Activated naive CD4-positive, alpha-beta T cell treated with anti-CD3 and anti-CD28 coated beads, Interleukin-2, amount 50 U/mL, for 72 hours (primary cell): Measurements from ENCODE around the gene WHAMM. TPM values are rescaled to one million over a fixed set of nuclear protein-coding genes. Genes with fewer than 3 reads are reported as not detected.
"Not testable (repeated sequence)": the region's sequence is repeated elsewhere in the genome, so short reads cannot be mapped to it uniquely, and the experiment has no call there.

Experiments
- ATAC-seq, 2 donors: fragments of 150-1000 bp; cut with Tn5 transposase; 2 replicates each; pipeline ENCODE4 v1.10.0; 2021; ENCODE audit warnings: mild to moderate bottlenecking in 2 of 2, moderate library complexity in 2 of 2
- DNase-seq, 2 donors: peaks; one replicate each; pipeline ENCODE4 v3.0.0; 2021 to 2022; ENCODE audit warnings: low spot score in 2 of 2
- H3K27ac Mint-ChIP-seq, 2 donors: one replicate each; pipeline ENCODE4 v1.8.0; 2022; ENCODE audit warnings: mild to moderate bottlenecking in 2 of 2, mixed read lengths in 2 of 2
- H3K36me3 Mint-ChIP-seq, 2 donors: one replicate each; pipeline ENCODE4 v1.8.0; 2022; ENCODE audit warnings: mixed read lengths in 2 of 2
- H3K9me3 Mint-ChIP-seq, 2 donors: one replicate each; pipeline ENCODE4 v1.8.0; 2022; ENCODE audit warnings: mixed read lengths in 2 of 2
- total RNA-seq, 2 donors: library from RNA; stranded (reverse); gene quantifications; one replicate each; pipeline ENCODE4 v1.2.3, GENCODE V29; 2022

The WHAMM gene
- total RNA-seq, 2 donors from 2014 or later = 2.5 to 9.4 TPM

DNA sequence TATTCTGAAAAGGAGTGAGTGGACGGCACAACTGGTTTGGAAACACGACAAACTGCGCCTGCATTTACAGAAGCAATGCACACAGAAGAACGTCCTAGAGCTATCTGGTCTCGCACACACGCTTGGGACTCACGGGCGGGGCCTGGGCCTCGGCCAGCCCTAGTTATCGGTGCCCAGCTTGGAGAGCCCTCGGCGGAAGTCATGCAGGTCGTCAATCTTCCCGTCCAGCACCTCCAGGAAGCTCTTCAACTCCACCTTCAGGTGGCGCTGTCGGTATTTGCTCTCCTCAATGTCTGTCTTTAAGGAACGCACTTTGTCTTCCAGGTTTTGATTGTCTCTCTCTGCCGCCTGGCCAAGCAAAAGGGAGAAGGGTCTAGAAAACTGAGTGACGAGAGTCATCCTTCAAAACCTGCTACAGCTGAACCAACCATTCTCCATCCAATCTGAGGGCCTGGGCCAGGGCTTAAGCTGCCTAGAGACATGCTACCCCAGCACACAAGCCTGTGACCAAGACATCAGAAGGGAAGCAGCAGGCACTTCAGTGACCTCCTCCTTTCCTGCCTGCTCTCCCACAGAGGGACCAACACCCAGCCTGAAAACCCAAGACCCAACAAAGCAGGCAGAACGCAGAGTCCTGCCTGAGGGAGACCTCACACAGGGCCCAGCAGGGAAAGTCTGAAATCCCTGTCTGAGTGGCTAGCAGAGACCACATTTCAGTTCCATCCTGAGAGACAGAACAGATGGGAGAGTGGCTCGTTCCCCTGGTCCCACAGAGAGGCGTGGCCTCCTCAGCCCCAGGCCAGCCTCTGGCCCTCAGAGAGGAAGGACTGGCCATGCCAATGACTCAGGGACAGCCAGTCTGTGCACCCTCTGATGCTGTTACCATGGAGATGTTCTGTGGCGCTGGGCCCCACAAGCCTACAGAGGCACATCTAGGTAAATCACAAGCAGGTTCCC, 40.4 kb downstream of the WHAMM start:
- Mint-ChIP-seq H3K27ac (peak overlapping the region in 1 of 2 donors; percentile 44), H3K9me3 (no peaks in the 10 kb centered on the region), H3K36me3 (no peaks in the 10 kb centered on the region)
- DNase-seq (peak; percentile 56 to 68), ATAC-seq (peak; percentile 82 to 87)

DNA sequence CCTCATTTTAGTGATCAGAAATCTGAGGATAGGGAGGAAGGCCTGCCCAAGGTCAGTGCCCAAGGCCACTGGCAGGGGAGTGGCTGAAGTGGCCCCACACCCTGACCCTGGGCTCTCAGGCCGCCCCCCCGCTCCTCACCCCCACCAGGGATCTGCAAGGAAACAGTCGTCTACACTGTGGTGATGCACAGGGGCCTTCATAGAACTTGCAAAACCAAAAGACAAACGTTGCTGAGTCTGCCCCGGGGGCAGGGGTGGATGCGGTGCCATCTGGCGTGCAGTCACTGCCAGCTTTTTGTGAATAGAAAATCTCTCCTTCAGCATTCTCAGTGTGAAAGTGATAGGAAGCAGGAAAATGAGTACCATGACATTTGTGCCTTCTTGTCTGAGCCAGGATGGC, 41.3 kb downstream of the WHAMM start:
- ATAC-seq = no peak
- Mint-ChIP-seq H3K9me3 (no peaks in the 10 kb centered on the region), H3K36me3 (no peaks in the 10 kb centered on the region), H3K27ac (no peak overlapping the region)
- DNase-seq = peak in 1 of 2 donors; percentile 14

DNA sequence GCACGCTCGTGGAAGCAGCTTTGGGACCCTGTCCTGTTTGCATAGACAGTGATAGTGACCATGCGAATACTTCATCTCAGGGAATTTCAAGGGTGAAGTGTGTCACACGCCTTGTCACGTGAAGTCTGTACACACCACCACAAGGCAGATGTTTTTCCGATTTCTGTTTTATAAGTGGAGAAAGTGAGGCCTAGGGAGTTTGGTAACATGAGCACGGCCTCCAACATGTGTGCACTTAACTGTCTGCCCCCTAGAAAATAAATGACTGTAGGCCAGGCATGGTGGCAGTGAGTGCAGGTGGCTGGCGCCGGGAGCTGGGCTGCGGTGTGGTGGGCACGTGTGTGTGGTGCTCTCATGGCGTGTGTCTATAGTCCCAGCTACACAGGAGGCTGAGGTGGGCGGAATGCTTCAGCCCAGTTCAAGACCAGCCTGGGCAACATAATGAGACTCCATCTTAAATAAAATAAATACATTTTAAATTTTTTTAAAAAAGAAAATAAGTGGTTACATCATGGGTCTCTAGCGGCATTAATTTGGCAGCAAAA, 42.0 kb downstream of the WHAMM start:
- Mint-ChIP-seq H3K9me3 (no peaks in the 10 kb centered on the region), H3K27ac (no peak overlapping the region), H3K36me3 (no peaks in the 10 kb centered on the region)
- DNase-seq (peak in 1 of 2 donors; percentile 39), ATAC-seq (no peak)

DNA sequence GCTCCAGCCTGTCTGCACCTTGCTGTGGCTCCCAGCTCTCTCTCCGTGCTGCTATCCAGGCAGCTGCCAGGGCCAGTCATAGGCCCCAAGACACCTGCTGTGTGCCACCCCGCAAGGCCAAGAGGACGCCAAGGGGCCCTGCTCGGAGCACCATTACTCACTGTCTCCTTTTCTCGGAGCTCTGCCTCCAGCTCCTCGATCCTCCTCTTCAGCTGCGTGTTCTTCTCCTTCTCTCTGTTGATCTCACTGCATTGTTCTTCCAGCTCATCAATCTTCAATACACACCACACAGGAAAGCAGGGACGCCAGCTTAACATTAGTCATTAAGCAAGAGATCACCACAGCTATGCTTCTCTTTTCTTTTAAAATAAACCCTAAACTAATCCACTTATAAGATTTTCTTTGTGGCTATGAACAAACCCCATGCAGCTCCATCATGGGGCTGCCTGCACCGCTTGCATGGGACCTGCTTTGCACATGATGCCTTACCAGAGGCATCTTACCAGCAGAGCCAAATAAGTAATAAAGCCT, 42.6 kb downstream of the WHAMM start:
- ATAC-seq (no peak), DNase-seq (peak in 1 of 2 donors; percentile 6)
- Mint-ChIP-seq H3K36me3 (no peaks in the 10 kb centered on the region), H3K9me3 (no peaks in the 10 kb centered on the region), H3K27ac (no peak overlapping the region)

DNA sequence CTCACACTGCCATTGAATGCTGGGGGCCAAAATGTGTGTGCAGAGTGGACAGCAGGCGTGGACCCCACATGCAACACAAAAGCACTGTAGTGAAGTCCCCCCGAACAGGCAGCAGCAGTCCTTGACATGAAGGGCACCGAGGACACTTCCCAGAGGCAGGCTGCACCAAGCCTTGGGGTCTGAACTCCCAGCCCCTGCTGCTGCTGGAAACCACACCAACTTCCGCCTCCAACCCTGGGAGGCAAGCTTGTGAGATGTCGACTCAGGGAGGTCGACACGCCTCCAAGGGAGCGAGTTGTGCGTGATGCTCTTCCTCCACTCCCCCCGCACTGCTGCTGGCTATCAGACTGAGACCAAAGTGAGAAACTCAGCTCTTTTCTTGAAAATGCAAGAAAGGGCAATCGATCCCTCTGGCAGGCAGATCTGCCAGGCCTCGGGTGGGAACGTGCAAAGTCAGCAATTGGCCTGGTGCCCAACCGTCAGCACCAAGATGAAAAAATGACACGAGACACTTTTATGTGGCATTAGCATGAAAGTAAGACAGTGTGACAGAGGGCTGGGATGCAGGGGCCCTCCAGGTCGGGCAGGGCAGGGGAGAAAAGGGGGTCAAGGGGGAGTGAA, 43.6 kb downstream of the WHAMM start:
- ATAC-seq (no peak), DNase-seq (peak in 1 of 2 donors; percentile 49)
- H3K9me3 Mint-ChIP-seq = no peaks in the 10 kb centered on the region
- no peak overlapping the region for H3K27ac Mint-ChIP-seq
- H3K36me3 Mint-ChIP-seq = no peaks in the 10 kb centered on the region

DNA sequence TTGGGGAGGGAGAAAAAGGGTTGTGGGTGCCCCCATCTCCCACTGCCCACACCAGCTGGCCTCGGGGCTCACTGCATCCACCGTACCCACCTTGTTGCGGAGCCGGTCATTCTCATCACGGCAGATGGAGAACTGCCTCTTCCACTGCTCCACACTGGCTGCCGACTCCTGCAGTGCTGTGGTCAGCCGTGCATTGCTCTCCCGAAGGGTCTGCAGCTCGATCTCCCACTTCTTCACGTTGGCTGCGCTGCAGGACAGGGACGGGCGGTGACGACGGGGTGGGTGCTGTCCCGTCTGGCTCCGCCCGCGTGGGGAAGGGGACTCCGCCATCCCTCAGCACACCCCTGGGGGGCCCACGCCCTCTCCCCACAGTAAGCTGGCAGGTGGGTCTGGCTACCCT, 45.1 kb downstream of the WHAMM start:
- DNase-seq (peak in 1 of 2 donors; percentile 39), ATAC-seq (no peak)
- H3K36me3 Mint-ChIP-seq = no peaks in the 10 kb centered on the region
- no peaks in the 10 kb centered on the region for H3K9me3 Mint-ChIP-seq
- no peak overlapping the region for H3K27ac Mint-ChIP-seq

DNA sequence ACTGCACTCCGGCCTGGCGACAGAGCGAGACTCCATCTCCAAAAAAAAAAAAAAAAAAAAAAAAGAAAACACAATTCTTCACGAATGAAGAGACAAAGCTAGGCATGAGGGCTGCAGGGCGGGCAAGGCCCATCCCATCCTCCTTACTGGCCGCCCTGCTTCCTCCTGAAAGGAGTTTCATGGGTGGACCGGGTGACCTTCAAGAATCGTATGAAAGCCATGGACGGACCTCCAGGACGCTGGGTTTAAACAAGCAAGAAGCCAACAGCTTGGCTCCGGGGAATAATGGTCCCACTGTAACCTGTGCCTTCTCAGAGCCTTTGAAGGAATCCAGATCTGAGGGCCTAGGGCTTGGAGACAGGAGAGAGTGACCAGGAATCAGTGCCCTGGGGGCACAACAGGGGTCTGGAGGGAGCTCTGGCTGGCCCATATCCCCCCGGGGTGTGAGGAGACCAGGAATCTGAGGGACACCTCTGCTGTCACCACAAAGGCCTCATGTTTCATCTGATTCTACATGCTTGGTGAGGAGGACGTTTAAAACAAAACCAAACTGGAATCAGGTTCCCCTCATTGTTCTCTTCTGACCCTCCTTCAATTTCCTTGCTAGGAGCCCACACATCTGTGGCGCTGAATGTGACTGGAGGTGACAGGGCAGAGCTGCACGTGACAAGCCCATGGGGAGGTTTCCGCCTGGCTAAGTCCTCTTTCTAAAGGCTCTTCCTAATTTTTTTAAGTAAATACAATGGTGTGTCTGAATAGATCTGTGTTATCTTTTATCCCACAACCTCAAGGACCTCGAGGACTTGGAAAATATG, 46.1 kb downstream of the WHAMM start:
- peak in 1 of 2 donors; percentile 35 for DNase-seq
- H3K27ac Mint-ChIP-seq = peak overlapping the region in 1 of 2 donors; percentile 35
- H3K36me3 Mint-ChIP-seq = no peaks in the 10 kb centered on the region
- H3K9me3 Mint-ChIP-seq = no peaks in the 10 kb centered on the region
- ATAC-seq = no peak

DNA sequence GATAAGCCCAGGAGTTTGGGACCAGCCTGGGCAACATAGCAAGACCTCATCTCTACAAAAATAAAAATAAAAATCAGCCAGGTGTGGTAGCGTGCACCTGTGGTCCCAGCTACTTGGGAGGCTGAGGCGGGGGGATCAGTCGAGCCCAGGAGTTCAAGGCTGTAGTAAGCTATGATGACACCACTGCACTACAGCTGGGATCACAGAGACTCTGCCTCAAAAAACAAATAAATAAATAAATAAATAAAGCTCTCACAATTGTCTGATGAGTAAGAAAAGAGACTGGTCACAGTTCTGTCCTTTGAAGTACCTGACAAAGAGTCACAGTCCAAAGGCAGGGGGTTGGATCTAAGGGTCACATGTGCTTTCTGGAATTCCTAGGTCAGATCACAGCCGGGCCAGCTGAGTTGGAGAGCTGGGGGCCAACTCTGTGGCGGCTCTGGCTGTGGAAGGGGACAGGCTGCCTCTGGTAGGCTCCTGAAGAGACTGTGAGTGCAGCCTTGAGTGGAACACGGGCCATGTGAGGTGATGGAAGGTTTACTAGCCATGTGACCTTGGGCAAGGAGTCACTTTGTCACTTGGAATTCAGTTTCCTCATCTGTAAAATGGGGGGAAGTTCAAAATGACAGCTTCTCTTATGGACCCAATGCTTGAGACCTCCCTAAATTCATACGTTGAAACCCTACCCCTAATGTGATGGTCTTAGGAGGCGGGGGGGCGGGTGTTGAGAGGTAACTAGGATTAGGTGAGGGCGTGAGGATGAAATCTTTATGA, 47.2 kb downstream of the WHAMM start:
- DNase-seq (peak in 1 of 2 donors; percentile 16), ATAC-seq (no peak)
- Mint-ChIP-seq H3K36me3 (no peaks in the 10 kb centered on the region), H3K9me3 (no peaks in the 10 kb centered on the region), H3K27ac (peak overlapping the region in 1 of 2 donors; percentile 35)

DNA sequence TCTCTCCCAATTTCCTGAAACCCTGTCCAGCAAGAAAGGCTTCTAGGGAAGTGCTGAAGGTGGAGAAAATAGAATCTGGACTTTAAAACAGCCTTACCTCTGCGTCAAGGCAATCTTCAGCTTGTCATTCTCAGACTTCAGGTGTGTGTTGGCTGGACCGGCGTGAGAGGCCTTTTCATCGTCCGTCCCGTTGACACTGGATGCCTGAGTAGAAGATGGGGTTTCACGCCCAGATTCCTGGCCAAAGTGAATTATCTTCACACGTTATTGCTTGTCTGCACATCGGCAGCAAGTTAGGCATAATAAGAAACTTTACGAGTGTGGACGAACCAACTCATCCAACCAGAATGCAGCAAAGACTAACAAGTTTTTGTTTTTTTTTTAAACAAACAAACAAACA, 49.5 kb downstream of the WHAMM start:
- ATAC-seq = no peak
- Mint-ChIP-seq H3K36me3 (no peaks in the 10 kb centered on the region), H3K27ac (no peak overlapping the region), H3K9me3 (no peaks in the 10 kb centered on the region)
- peak in 1 of 2 donors; percentile 16 for DNase-seq

DNA sequence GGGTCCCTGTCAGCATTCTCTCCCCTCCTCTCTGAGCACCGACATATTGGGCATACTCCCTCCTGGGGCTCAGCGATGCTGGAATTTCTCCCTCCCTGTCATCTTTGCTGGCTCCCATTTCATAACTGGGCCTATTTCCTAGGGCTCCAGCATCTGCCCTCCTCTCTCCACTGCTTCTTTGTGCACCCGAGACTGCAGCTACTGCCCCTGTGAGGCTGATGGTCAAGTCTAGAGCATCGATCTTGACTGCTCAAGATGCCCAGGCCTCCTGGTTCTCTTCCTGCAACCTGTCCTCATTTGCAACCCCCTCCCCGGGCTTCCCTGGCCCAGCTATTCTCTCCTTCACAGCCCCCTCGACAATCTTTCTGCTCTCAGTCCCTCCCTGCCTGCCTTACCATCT, 53.5 kb downstream of the WHAMM start:
- no peaks in the 10 kb centered on the region for H3K36me3 Mint-ChIP-seq
- DNase-seq (no peak), ATAC-seq (no peak)
- no peak overlapping the region for H3K27ac Mint-ChIP-seq
- H3K9me3 Mint-ChIP-seq = no peaks in the 10 kb centered on the region

DNA sequence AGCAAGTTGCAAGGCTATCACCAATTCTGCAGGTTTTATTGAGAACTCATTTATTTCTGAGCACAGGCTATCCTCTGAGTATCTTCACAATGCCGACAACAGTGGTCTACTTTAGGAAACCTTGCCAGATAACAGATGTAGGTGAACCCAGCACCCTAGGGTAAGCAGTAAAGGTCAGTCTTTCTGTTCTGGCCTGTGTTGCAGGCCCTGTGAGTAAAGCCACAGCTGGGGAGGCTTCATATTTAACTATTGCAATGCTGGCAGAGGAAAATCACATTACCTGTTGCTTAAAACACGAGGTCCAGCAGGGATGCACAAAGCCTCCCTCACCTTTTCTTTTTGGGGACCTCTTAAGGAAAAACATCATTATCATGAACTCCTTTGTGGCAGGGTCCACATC, 55.5 kb downstream of the WHAMM start:
- Mint-ChIP-seq H3K9me3 (no peaks in the 10 kb centered on the region), H3K36me3 (no peaks in the 10 kb centered on the region), H3K27ac (no peak overlapping the region)
- no peak for DNase-seq
- ATAC-seq = no peak

DNA sequence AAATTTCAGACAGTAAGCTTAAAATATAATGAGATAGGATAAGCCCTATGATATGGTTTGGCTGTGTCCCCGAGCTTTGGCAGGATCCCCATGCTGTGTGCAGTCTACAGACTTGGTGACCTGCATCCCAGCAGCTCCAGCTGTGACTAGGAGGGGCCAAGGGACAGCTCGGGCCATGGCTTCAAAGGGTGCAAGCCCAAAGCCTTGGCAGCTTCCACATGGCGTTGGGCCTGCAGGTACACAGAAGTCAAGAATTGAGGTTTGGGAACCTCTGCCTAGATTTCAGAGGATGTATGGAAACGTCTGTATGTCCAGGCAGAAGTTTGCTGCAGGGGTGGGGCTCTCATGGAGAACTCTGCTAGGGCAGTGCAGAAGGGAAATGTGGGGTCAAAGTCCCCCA, 56.2 kb downstream of the WHAMM start:
- H3K36me3 Mint-ChIP-seq, ATAC-seq, H3K9me3 Mint-ChIP-seq: not testable (repeated sequence)

DNA sequence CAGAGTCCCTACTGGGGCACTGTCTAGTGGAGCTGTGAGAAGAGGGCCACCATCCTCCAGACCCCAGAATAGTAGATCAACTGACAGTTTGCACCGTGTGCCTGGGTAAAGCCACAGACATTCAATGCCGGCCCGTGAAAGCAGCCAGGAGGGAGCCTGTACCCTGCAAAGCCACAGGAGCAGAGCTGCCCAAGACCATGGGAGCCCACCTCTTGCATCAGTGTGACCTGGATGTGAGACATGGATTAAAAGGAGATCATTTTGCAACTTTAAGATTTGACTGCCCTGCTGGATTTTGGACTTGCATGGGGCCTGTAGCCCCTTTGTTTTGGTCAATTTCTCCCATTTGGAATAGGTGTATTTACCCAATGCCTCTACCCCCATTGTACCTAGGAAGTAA, 56.6 kb downstream of the WHAMM start:
- not testable (repeated sequence) for ATAC-seq, H3K36me3 Mint-ChIP-seq, H3K27ac Mint-ChIP-seq

More for the DNA sequence above, 56.2 kb downstream of the WHAMM start:
- not testable (repeated sequence) for DNase-seq, H3K27ac Mint-ChIP-seq

DNA sequence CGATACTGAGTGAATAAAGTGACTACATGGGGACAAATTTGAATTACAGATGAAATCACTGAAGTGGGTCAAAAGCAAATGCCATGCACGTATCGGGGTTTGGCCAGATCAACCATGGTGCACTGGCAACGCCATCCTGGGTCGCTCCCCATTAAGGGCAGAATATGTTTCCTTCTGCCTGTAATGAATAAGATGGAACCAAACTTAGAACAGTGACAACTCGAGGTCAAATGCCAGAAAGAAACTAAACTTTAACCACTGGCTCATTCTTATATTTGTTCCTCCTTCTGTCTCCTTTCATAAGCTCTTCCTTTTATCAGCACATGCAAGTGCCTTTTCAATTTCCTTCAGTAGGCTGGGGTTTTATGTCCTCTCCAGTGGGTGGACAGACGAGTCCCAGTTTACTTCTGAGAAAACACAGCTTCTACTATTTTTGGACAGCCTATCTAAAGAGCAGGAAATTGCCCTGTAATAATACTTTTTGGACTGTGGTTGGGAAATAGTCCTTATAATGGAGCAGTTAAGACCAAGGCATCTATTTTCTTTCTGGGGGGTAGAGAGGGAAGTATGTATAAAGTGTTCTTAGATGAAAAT, 61.4 kb downstream of the WHAMM start:
- DNase-seq (no peak), ATAC-seq (no peak)
- no peak overlapping the region for H3K27ac Mint-ChIP-seq
- H3K36me3 Mint-ChIP-seq = no peaks in the 10 kb centered on the region
- no peaks in the 10 kb centered on the region for H3K9me3 Mint-ChIP-seq

More for the DNA sequence above, 56.6 kb downstream of the WHAMM start:
- not testable (repeated sequence) for DNase-seq, H3K9me3 Mint-ChIP-seq

DNA sequence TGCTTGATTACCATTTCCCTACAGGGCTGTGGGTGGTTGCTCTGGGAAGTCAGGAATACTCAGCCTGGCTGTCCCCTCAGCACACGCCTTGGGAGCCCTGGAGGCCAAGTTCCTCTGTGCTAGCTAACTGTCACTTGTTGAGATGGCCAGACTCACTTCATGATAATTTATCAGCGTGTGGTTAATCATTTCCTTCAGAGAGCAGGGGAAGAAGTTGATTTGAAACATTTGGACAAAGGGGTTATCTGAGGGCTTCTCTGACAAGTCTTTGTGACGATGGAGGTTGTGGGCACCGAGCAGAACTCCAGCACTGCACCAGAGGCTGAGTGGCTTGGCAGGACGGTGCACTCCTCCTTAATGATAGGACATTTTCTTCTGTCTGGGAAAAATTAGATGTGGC, 61.9 kb downstream of the WHAMM start:
- H3K27ac Mint-ChIP-seq = no peak overlapping the region
- no peaks in the 10 kb centered on the region for H3K36me3 Mint-ChIP-seq
- no peak for ATAC-seq
- DNase-seq = peak in 1 of 2 donors; percentile 13
- H3K9me3 Mint-ChIP-seq = no peaks in the 10 kb centered on the region
